H1 (cell line): ENCODE measurements around the gene GRID1. TPM values are rescaled to one million over a fixed set of nuclear protein-coding genes. Genes with fewer than 3 reads are reported as not detected.

Source experiments
- CTCF ChIA-PET: fragments of 300-600 bp; sonication (Branson Sonifier 250); formaldehyde crosslinking; loops from one replicate; lab custom pipeline; 2021; ENCODE audit not compliant: partially characterized antibody; lab: Charles Lee
- POLR2A ChIA-PET: fragments of 300-600 bp; sonication (Branson Sonifier 250); formaldehyde crosslinking; loops from one replicate; lab custom pipeline; 2021; ENCODE audit warnings: inconsistent platforms; ENCODE audit not compliant: partially characterized antibody; lab: Charles Lee
- DNase-seq, 2 experiments: peaks; one replicate each; pipeline versions ENCODE4 v3.0.0 to v3.0.0-alpha.2; 2010 to 2022; ENCODE audit warnings: low spot score in 2 of 2, low read depth in 1 of 2, mixed read lengths in 1 of 2
- FAIRE-seq: peaks from 2 replicates; lab custom pipeline; 2011; peaks lifted over from hg19 to GRCh38; lab: Jason Lieb, UNC
- H2AFZ ChIP-seq: 2 replicates; pipeline ENCODE4 v1.8.1; 2012; ENCODE audit warnings: low read length, inconsistent platforms
- H2AK5ac ChIP-seq: 2 replicates; pipeline ENCODE4 v1.6.1; 2013; ENCODE audit warnings: low read depth, low read length
- H2BK120ac ChIP-seq: replicated peaks from 2 replicates; pipeline ENCODE3; 2013; ENCODE audit warnings: low read depth, low read length, inconsistent platforms
- H2BK12ac ChIP-seq: 2 replicates; pipeline ENCODE4 v1.6.1; 2013; ENCODE audit warnings: low read depth, low read length
- H2BK15ac ChIP-seq: 2 replicates; pipeline ENCODE4 v1.6.1; 2013; ENCODE audit warnings: low read length
- H2BK20ac ChIP-seq: 2 replicates; pipeline ENCODE4 v1.6.1; 2013; ENCODE audit warnings: low read length
- H2BK5ac ChIP-seq: 2 replicates; pipeline ENCODE4 v1.6.1; 2013; ENCODE audit warnings: low read depth, low read length
- H3K14ac ChIP-seq: 2 replicates; pipeline ENCODE4 v1.6.1; 2013; ENCODE audit warnings: inconsistent platforms; ENCODE audit not compliant: insufficient read length
- H3K18ac ChIP-seq: 2 replicates; pipeline ENCODE4 v1.6.1; 2013; ENCODE audit warnings: low read length; ENCODE audit errors: extremely low read depth
- H3K23ac ChIP-seq: 2 replicates; pipeline ENCODE4 v1.6.1; 2013; ENCODE audit warnings: inconsistent platforms; ENCODE audit not compliant: insufficient read length
- H3K23me2 ChIP-seq: 2 replicates; pipeline ENCODE4 v1.6.1; 2013; ENCODE audit warnings: low read depth, low read length
- H3K27ac ChIP-seq: 2 replicates; pipeline ENCODE4 v1.6.1; 2011; ENCODE audit warnings: low read depth, low read length, inconsistent platforms
- H3K27me3 ChIP-seq, 4 experiments: replicated peaks in 1 of 4; 1 replicate in 1 of 4; 2 replicates in 3 of 4; pipeline versions ENCODE4 v1.6.1 to v1.8.1; 2011 to 2013; ENCODE audit warnings: low read length in 3 of 4, mild to moderate bottlenecking in 3 of 4, inconsistent platforms in 2 of 4, mixed read lengths in 2 of 4, moderate library complexity in 1 of 4; ENCODE audit not compliant: control insufficient read depth in 3 of 4, insufficient read depth in 3 of 4; ENCODE audit errors: extremely low read depth in 1 of 4
- H3K36me3 ChIP-seq, 4 experiments: 2 replicates each; pipeline versions ENCODE4 v1.6.1 to v1.8.1; 2011 to 2013; ENCODE audit warnings: mild to moderate bottlenecking in 4 of 4, low read length in 3 of 4, moderate library complexity in 2 of 4, control low read depth in 1 of 4, inconsistent platforms in 1 of 4; ENCODE audit not compliant: insufficient read depth in 4 of 4, control insufficient read depth in 2 of 4
- H3K4ac ChIP-seq: replicated peaks from 2 replicates; pipeline ENCODE3; 2013; ENCODE audit warnings: low read length, low read depth, mixed read lengths, inconsistent platforms; ENCODE audit not compliant: insufficient read length
- H3K4me1 ChIP-seq, 4 experiments: replicated peaks in 1 of 4; 1 replicate in 1 of 4; 2 replicates in 3 of 4; pipeline versions ENCODE4 v1.6.1 to v1.8.1; 2011 to 2013; ENCODE audit warnings: low read length in 3 of 4, inconsistent platforms in 2 of 4, mixed read lengths in 1 of 4; ENCODE audit not compliant: insufficient read depth in 4 of 4, control insufficient read depth in 3 of 4
- H3K4me2 ChIP-seq, 2 experiments: 2 replicates each; pipeline versions ENCODE4 v1.6.1 to v1.8.1; 2011 to 2013; ENCODE audit warnings: low read depth in 2 of 2, low read length in 2 of 2, control low read depth in 1 of 2, inconsistent platforms in 1 of 2, mild to moderate bottlenecking in 1 of 2; ENCODE audit not compliant: insufficient read depth in 1 of 2
- H3K4me3 ChIP-seq, 4 experiments: fragments of 200-600, 300-600 bp in 1 of 4; sonication (generic), shearing (Covaris generic), sonication (Bioruptor Twin) in 1 of 4; 2 replicates each; pipeline versions ENCODE4 v1.5.1 to v1.8.1; 2011 to 2016; ENCODE audit warnings: low read length in 4 of 4, low read depth in 3 of 4, control low read depth in 2 of 4, inconsistent platforms in 2 of 4, mild to moderate bottlenecking in 2 of 4, mixed read lengths in 1 of 4, moderate library complexity in 1 of 4; ENCODE audit not compliant: insufficient read depth in 2 of 4; ENCODE audit errors: extremely low read depth in 1 of 4
- H3K56ac ChIP-seq: replicated peaks from 2 replicates; pipeline ENCODE3; 2013; ENCODE audit warnings: low read depth, mild to moderate bottlenecking, mixed read lengths, low read length, inconsistent platforms; ENCODE audit not compliant: insufficient read length
- H3K79me1 ChIP-seq: 2 replicates; pipeline ENCODE4 v1.6.1; 2013; ENCODE audit warnings: low read depth, low read length, control low read depth
- H3K79me2 ChIP-seq, 2 experiments: 2 replicates each; pipeline versions ENCODE4 v1.6.1 to v1.8.1; 2012 to 2013; ENCODE audit warnings: low read length in 2 of 2, mild to moderate bottlenecking in 2 of 2, inconsistent platforms in 1 of 2; ENCODE audit not compliant: insufficient read depth in 2 of 2, control insufficient read depth in 1 of 2
- H3K9ac ChIP-seq, 4 experiments: replicated peaks in 1 of 4; 1 replicate in 1 of 4; 2 replicates in 3 of 4; pipeline versions ENCODE4 v1.6.1 to v1.8.1; 2011 to 2013; ENCODE audit warnings: low read depth in 3 of 4, low read length in 3 of 4, control low read depth in 2 of 4, mild to moderate bottlenecking in 2 of 4, moderate library complexity in 2 of 4, inconsistent platforms in 1 of 4; ENCODE audit errors: extremely low read depth in 1 of 4
- H3K9me3 ChIP-seq, 2 experiments: 2 replicates each; pipeline versions ENCODE4 v1.6.1 to v1.8.1; 2012 to 2013; ENCODE audit warnings: mild to moderate bottlenecking in 2 of 2, moderate library complexity in 2 of 2, control low read depth in 1 of 2, inconsistent platforms in 1 of 2, low read depth in 1 of 2, low read length in 1 of 2, mixed read lengths in 1 of 2; ENCODE audit not compliant: insufficient read depth in 2 of 2
- H4K20me1 ChIP-seq, 2 experiments: replicated peaks in 1 of 2; 2 replicates each; pipeline versions ENCODE3 to v1.8.1; 2011 to 2013; ENCODE audit warnings: inconsistent platforms in 2 of 2, low read length in 2 of 2, mild to moderate bottlenecking in 1 of 2; ENCODE audit not compliant: insufficient read depth in 2 of 2, control insufficient read depth in 1 of 2
- H4K5ac ChIP-seq: 2 replicates; pipeline ENCODE4 v1.6.1; 2013; ENCODE audit warnings: low read length, low read depth, mixed read lengths, inconsistent platforms; ENCODE audit not compliant: insufficient read length
- H4K8ac ChIP-seq: 2 replicates; pipeline ENCODE4 v1.8.0; 2013; ENCODE audit warnings: mild to moderate bottlenecking, moderate library complexity, low read length, inconsistent platforms; ENCODE audit not compliant: insufficient read depth; ENCODE audit errors: extremely low read depth
- H4K91ac ChIP-seq: replicated peaks from 2 replicates; pipeline ENCODE3; 2013; ENCODE audit warnings: low read length, mixed read lengths, inconsistent platforms; ENCODE audit not compliant: insufficient read length
- CREB1 ChIP-seq: IDR thresholded peaks from 2 replicates; pipeline ENCODE4 v1.6.1; 2012; ENCODE audit warnings: inconsistent platforms
- EZH2 ChIP-seq: fragments of 200-600 bp; sonication (generic); IDR thresholded peaks from 2 replicates; pipeline ENCODE4 v1.7.1; 2012; ENCODE audit warnings: low read depth, mild to moderate bottlenecking, moderate library complexity, low read length, inconsistent platforms; ENCODE audit not compliant: severe bottlenecking
- KDM5A ChIP-seq: fragments of 200-600 bp; IDR thresholded peaks from 2 replicates; pipeline ENCODE4 v1.7.1; 2012; ENCODE audit warnings: mild to moderate bottlenecking, low read length, inconsistent platforms, mixed read lengths
- MAFK ChIP-seq: IDR thresholded peaks from 2 replicates; pipeline ENCODE4 v1.6.1; 2012; ENCODE audit warnings: low read depth, mild to moderate bottlenecking, improper control_type of control experiment, low read length
- NRF1 ChIP-seq: IDR thresholded peaks from 2 replicates; pipeline ENCODE4 v1.6.1; 2011; ENCODE audit warnings: mild to moderate bottlenecking, low read depth, low read length, improper control_type of control experiment
- RXRA ChIP-seq: IDR thresholded peaks from 2 replicates; pipeline ENCODE4 v1.6.1; 2011; ENCODE audit warnings: low read depth, mild to moderate bottlenecking, low read length, moderate library complexity; ENCODE audit not compliant: insufficient read depth
- SIX5 ChIP-seq: IDR thresholded peaks from 2 replicates; pipeline ENCODE4 v1.6.1; 2011; ENCODE audit warnings: mild to moderate bottlenecking, low read depth, low read length
- TBP ChIP-seq: IDR thresholded peaks from 2 replicates; pipeline ENCODE4 v1.6.1; 2011; ENCODE audit warnings: low read depth, low read length, improper control_type of control experiment
- TCF12 ChIP-seq: IDR thresholded peaks from 2 replicates; pipeline ENCODE4 v1.6.1; 2011; ENCODE audit warnings: low read depth, mild to moderate bottlenecking, low read length
- TEAD4 ChIP-seq: IDR thresholded peaks from 2 replicates; pipeline ENCODE4 v1.6.1; 2012; ENCODE audit warnings: low read depth, low read length, inconsistent platforms, mixed read lengths
- WGBS, 2 experiments: shearing (Covaris generic) in 1 of 2; methylation state at CpG; one replicate each; pipeline versions ENCODE4 v1.1.6 to v1.1.7; 2013 to 2015; ENCODE audit warnings: low lambda C conversion rate in 2 of 2, mixed read lengths in 2 of 2, inconsistent platforms in 1 of 2, low coverage in 1 of 2, missing lambda C conversion rate in 1 of 2; ENCODE audit not compliant: insufficient replicate concordance in 2 of 2, insufficient coverage in 1 of 2, insufficient read length in 1 of 2; ENCODE audit errors: extremely low coverage in 1 of 2, missing lambda C conversion rate in 1 of 2; 5-methylcytosine and 5-hydroxymethylcytosine counted together
- polyA plus RNA-seq, 7 experiments: library from polyadenylated mRNA; depleted of rRNA in 3 of 7; stranded (reverse) in 5 of 7; unstranded in 2 of 7; fragments of >200 nt in 5 of 7; fragments of 200-250 nt in 2 of 7; gene quantifications; 1 replicate in 5 of 7; 2 replicates in 1 of 7; 4 replicates in 1 of 7; pipeline versions ENCODE4 v1.2.1 to v1.2.3, GENCODE V29; 2011 to 2013; ENCODE audit warnings: missing spikeins in 2 of 7, mixed read lengths in 2 of 7
- total RNA-seq: library from RNA; stranded (reverse); fragmentation: NEBNext Ultra II Directional; extraction: Animal tissue kit (Norgen Biotek cat#: 25700); gene quantifications from 2 replicates; pipeline ENCODE4 v1.2.1, GENCODE V29; 2021
- TF ChIP-seq, protein P1 (sequence below): IDR thresholded peaks from 2 replicates; pipeline ENCODE4 v1.6.1; 2012; ENCODE audit warnings: inconsistent platforms

GRID1 gene
- total and polyA plus RNA-seq, 2 of the 8 experiments (the other 6 are each of a cell fraction or from before 2014, with no cell fraction given), result 0.22 to 0.30 TPM

DNA sequence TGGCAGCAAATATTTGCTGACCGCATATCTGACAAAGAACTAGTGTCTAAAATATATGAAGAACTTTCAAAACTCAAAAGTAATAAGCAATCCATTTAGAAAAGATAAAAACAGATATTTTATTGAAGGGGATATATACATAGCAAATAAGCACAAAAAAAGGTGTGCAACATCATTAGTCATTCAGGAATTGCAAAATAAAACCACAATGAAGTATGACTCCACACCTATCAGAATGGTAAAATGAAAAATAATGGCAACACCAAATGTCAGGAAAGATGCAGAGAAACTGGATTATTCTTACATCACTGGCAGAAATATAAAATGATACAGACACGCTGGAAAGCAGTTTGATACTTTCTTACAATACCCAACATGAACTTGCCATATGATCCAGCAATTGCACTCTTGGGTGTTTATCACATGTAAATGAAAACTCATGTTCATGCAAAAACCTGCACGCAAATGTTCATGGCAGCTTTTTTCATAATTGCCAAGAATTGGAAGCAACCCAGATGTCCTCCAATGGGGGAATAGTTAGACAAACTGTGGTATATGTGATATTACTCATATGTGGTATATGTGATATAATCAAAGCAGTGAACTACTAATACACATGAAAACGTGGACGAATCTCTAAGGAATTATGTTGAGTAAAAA lies 645.5 kb downstream of the GRID1 start:
- no peak overlapping the region for H3K4me3 ChIP-seq
- H2BK120ac ChIP-seq, result no peak overlapping the region
- H2AK5ac ChIP-seq, result no peak overlapping the region
- H3K23me2 ChIP-seq, result no peaks in the 10 kb centered on the region
- H4K5ac ChIP-seq, result no peak overlapping the region
- H3K14ac ChIP-seq, result no peak overlapping the region
- H4K8ac ChIP-seq, result no peak overlapping the region
- H3K36me3 ChIP-seq, result no peaks in the 10 kb centered on the region
- no peaks in the 10 kb centered on the region for H3K9me3 ChIP-seq
- no peak overlapping the region for H3K18ac ChIP-seq
- H2BK12ac ChIP-seq, result no peak overlapping the region
- H3K4me2 ChIP-seq, result no peak overlapping the region
- TF ChIP-seq, protein P1, sequence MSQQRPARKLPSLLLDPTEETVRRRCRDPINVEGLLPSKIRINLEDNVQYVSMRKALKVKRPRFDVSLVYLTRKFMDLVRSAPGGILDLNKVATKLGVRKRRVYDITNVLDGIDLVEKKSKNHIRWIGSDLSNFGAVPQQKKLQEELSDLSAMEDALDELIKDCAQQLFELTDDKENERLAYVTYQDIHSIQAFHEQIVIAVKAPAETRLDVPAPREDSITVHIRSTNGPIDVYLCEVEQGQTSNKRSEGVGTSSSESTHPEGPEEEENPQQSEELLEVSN, result no peak
- TF ChIP-seq RXRA (no peak), TCF12 (no peak), EZH2 (no peak), MAFK (no peak), SIX5 (no peak), KDM5A (no peak), TBP (no peak), TEAD4 (no peak), CREB1 (no peak), NRF1 (no peak)
- WGBS, 2 experiments, result 62% methylated on average over 5 of the region's 5 CpGs; no CpG with 5 or more reads in 1 of the 2 experiments
- no peak overlapping the region for H2AFZ ChIP-seq
- H2BK20ac ChIP-seq, result no peak overlapping the region
- H3K9ac ChIP-seq, result no peak overlapping the region
- H3K4me1 ChIP-seq, result no peaks in the 10 kb centered on the region; a peak in 1 of 7 replicates
- DNase-seq (no peak), FAIRE-seq (no peak)
- no peak overlapping the region for H4K91ac ChIP-seq
- H2BK5ac ChIP-seq, result no peak overlapping the region
- no peaks in the 10 kb centered on the region for H3K79me2 ChIP-seq
- POLR2A ChIA-PET, result no interaction called here
- no peak overlapping the region for H2BK15ac ChIP-seq
- CTCF ChIA-PET, result no interaction called here
- H4K20me1 ChIP-seq, result no peaks in the 10 kb centered on the region
- no peaks in the 10 kb centered on the region for H3K79me1 ChIP-seq
- H3K23ac ChIP-seq, result no peak overlapping the region
- no peak overlapping the region for H3K4ac ChIP-seq
- no peak overlapping the region for H3K27ac ChIP-seq
- no peak overlapping the region for H3K56ac ChIP-seq
- H3K27me3 ChIP-seq, result no peaks in the 10 kb centered on the region
